ENCODE data around the gene ERN2.

Gene ERN2

DNA sequence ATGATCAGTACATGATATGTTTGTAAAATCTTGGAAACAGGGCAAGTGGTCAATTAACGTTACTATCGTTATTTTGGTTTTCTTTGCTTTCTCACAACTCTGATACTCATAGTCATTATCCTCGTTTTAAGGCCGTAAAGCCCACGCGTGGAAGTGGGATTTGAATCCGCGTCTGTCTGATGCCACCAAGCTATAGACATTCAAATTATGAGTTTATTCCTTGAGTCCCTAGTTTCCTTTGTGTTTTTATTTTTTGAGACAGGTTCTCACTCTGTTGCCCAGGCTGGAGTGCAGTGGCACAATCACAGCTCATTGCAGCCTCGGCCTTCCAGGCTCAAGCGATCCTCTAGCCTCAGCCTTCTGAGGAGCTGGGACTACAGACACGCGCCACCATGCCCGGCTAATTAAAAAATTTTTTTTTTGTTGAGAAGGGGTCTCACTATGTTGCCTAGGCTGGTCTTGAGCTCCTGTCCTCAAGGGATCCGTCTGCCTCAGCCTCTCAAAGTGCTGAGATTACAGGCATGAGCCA, 70.7 kb downstream of the ERN2 start:
- WGBS (ENCODE audit: extremely low coverage, insufficient coverage, insufficient read length), result no CpG with 5 or more reads among the region's 14 CpGs
- no peak overlapping the region for H2BK120ac ChIP-seq (ENCODE audit: insufficient read depth, low read length, poor library complexity)
- H3K27ac ChIP-seq (ENCODE audit: low read depth, low read length), result no peak overlapping the region

DNA sequence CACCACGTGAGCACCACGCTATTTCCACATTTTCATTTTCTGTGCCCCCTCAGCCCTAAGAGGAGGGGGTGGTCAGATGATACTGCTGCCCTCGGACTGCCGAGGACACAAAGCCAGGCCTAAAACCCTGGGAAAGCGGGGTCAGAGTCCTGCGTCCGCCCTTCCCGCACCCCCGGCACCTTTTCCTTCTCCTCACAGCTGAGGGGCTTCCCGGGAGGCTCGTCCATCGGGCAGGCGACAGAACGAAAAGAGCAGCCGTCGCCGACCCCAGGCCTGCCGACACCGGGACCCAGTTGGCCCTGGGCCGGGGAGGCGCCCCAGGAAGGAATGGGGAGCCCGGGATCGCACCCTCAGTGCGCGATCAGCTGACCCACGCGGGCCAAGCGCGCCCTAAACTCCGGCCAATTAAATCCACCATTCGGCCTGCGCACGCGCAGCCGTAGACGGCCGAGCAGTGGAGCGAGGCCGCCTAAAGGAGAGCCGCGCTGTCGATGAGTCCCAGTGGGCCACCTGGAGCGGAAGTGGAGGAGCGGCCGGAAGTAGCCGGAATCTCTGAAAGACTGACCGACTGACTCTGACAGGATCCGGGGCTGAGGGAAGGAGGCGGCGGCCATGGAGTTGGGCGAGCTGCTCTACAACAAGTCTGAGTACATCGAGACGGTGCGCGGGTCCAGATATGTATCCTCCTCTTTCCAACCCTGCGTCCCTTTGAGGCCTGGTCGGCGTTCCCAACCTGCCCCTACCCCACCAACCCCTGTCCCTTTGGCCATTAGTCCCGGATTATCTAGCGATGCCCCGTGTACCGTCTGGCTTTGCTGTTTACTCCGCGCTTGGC, 71.9 kb downstream of the ERN2 start, which contains the start of the genes DCTN5 and PALB2:
Gene DCTN5, plus strand, starts transcription at position 536 of the 835 bp plus-strand sequence. Its CDS starts 77 bp downstream, at position 613.
Gene PALB2, minus strand, starts transcription at position 380 of the 835 bp plus-strand sequence. Its CDS starts 153 bp downstream, at position 227.
- DNase-seq, result peak; percentile 94 to 96
- Histone ChIP-seq H4K91ac (ENCODE audit: low read depth, low read length) (peak within 1 kb of the TSS; percentile 92), H2BK12ac (ENCODE audit: low read length) (no peak within 1 kb of the TSS), H3K36me3 (ENCODE audit: control insufficient read depth in 1 of 2, insufficient read depth in 2 of 2, low read length in 2 of 2) (peaks cover 13 to 19% of the 10 kb centered on the region in 2 experiments), H3K27ac (ENCODE audit: low read depth, low read length) (peak within 1 kb of the TSS; percentile 49), H3K79me2 (ENCODE audit: control insufficient read depth, insufficient read depth, low read length, poor library complexity) (peaks cover 10% of the 10 kb centered on the region), H3K9ac (ENCODE audit: low read length) (peak within 1 kb of the TSS; percentile 86), H3K4me2 (ENCODE audit: low read length) (peak within 1 kb of the TSS; percentile 75), H3K23ac (ENCODE audit: low read length) (no peak within 1 kb of the TSS), H4K8ac (ENCODE audit: low read depth, low read length) (peak within 1 kb of the TSS; percentile 98), H3K9me3 (ENCODE audit: insufficient read depth, low read depth, low read length) (no peaks in the 10 kb centered on the region), H2BK120ac (ENCODE audit: insufficient read depth, low read length, poor library complexity) (peak within 1 kb of the TSS; percentile 79), H4K12ac (ENCODE audit: low read depth, low read length) (peak within 1 kb of the TSS; percentile 91), H2BK5ac (ENCODE audit: low read depth, low read length, poor library complexity) (peak within 1 kb of the TSS; percentile 79), H3K79me1 (ENCODE audit: low read length) (peaks cover 8% of the 10 kb centered on the region), H3K18ac (ENCODE audit: low read length) (peak within 1 kb of the TSS; percentile 91), H3K4me1 (ENCODE audit: control insufficient read depth in 1 of 2, insufficient read depth in 2 of 2, low read length in 2 of 2) (peaks cover 7 to 13% of the 10 kb centered on the region in 2 experiments), H3K27me3 (ENCODE audit: insufficient read depth, low read length) (no peaks in the 10 kb centered on the region), H3K14ac (ENCODE audit: low read length) (peak within 1 kb of the TSS; percentile 98), H3K4me3 (ENCODE audit: low read depth, low read length) (peak within 1 kb of the TSS; percentile 92), H3K4ac (ENCODE audit: low read depth, low read length) (peak within 1 kb of the TSS; percentile 95), H2AK5ac (ENCODE audit: low read length) (peak within 1 kb of the TSS; percentile 69), H2AFZ (ENCODE audit: insufficient read depth, low read length, poor library complexity) (peak within 1 kb of the TSS; percentile 86)
- no CpG with 5 or more reads among the region's 64 CpGs for WGBS (ENCODE audit: extremely low coverage, insufficient coverage, insufficient read length)

More for the DNA sequence above, 70.7 kb downstream of the ERN2 start:
- no peak overlapping the region for H2BK12ac ChIP-seq (ENCODE audit: low read length)
- H3K23ac ChIP-seq (ENCODE audit: low read length), result no peak overlapping the region
- H3K79me1 ChIP-seq (ENCODE audit: low read length), result peaks cover 8% of the 10 kb centered on the region
- peak overlapping the region; percentile 90 for H3K4ac ChIP-seq (ENCODE audit: low read depth, low read length)
- peak overlapping the region; percentile 21 for H2AK5ac ChIP-seq (ENCODE audit: low read length)
- H3K36me3 ChIP-seq (ENCODE audit: control insufficient read depth in 1 of 2, insufficient read depth in 2 of 2, low read length in 2 of 2), result peaks cover 14 to 21% of the 10 kb centered on the region in 2 experiments
- peak overlapping the region; percentile 92 for H3K4me3 ChIP-seq (ENCODE audit: low read depth, low read length)
- peak overlapping the region; percentile 70 for H3K4me2 ChIP-seq (ENCODE audit: low read length)
- no peaks in the 10 kb centered on the region for H3K9me3 ChIP-seq (ENCODE audit: insufficient read depth, low read depth, low read length)
- H3K4me1 ChIP-seq (ENCODE audit: control insufficient read depth in 1 of 2, insufficient read depth in 2 of 2, low read length in 2 of 2), result peaks cover 7 to 13% of the 10 kb centered on the region in 2 experiments
- H2BK5ac ChIP-seq (ENCODE audit: low read depth, low read length, poor library complexity), result no peak overlapping the region
- H3K14ac ChIP-seq (ENCODE audit: low read length), result peak overlapping the region; percentile 8
- DNase-seq, result peak in 1 of 2 donors; percentile 3
- peak overlapping the region; percentile 40 for H3K18ac ChIP-seq (ENCODE audit: low read length)
- H2AFZ ChIP-seq (ENCODE audit: insufficient read depth, low read length, poor library complexity), result no peak overlapping the region
- peak overlapping the region; percentile 56 for H4K8ac ChIP-seq (ENCODE audit: low read depth, low read length)
- H3K79me2 ChIP-seq (ENCODE audit: control insufficient read depth, insufficient read depth, low read length, poor library complexity), result peaks cover 10% of the 10 kb centered on the region
- no peak overlapping the region for H3K9ac ChIP-seq (ENCODE audit: low read length)
- no peaks in the 10 kb centered on the region for H3K27me3 ChIP-seq (ENCODE audit: insufficient read depth, low read length)
- H4K91ac ChIP-seq (ENCODE audit: low read depth, low read length), result no peak overlapping the region
- peak overlapping the region; percentile 30 for H4K12ac ChIP-seq (ENCODE audit: low read depth, low read length)

DNA sequence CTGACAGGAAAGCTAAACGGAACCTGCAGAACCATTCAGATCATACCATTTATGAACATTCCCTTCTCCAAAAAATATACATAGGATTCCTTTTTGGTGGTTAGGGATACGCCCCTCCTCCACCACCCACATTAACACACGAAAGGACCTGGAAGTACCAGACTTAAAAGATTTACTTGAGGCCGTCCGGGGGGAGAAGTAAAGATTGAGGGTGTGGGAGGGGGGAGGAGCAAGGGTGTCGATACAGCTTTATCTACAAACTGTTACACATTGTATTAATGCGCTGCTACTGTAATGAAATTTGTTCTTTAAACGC, 72.4 kb downstream of the ERN2 start:
- peak overlapping the region; percentile 88 for H4K91ac ChIP-seq (ENCODE audit: low read depth, low read length)
- peak in 1 of 2 donors; percentile 9 for DNase-seq
- peaks cover 15 to 19% of the 10 kb centered on the region in 2 experiments for H3K36me3 ChIP-seq (ENCODE audit: control insufficient read depth in 1 of 2, insufficient read depth in 2 of 2, low read length in 2 of 2)
- no peak overlapping the region for H2BK12ac ChIP-seq (ENCODE audit: low read length)
- no peak overlapping the region for H3K18ac ChIP-seq (ENCODE audit: low read length)
- H2AK5ac ChIP-seq (ENCODE audit: low read length), result no peak overlapping the region
- no peak overlapping the region for H3K23ac ChIP-seq (ENCODE audit: low read length)
- H3K79me2 ChIP-seq (ENCODE audit: control insufficient read depth, insufficient read depth, low read length, poor library complexity), result peaks cover 10% of the 10 kb centered on the region
- H3K27ac ChIP-seq (ENCODE audit: low read depth, low read length), result no peak overlapping the region
- H4K8ac ChIP-seq (ENCODE audit: low read depth, low read length), result peak overlapping the region; percentile 98
- H2BK120ac ChIP-seq (ENCODE audit: insufficient read depth, low read length, poor library complexity), result no peak overlapping the region
- H3K9ac ChIP-seq (ENCODE audit: low read length), result peak overlapping the region; percentile 86
- no CpG with 5 or more reads among the region's 8 CpGs for WGBS (ENCODE audit: extremely low coverage, insufficient coverage, insufficient read length)
- peak overlapping the region; percentile 93 for H3K14ac ChIP-seq (ENCODE audit: low read length)
- peak overlapping the region; percentile 82 for H3K4ac ChIP-seq (ENCODE audit: low read depth, low read length)
- no peaks in the 10 kb centered on the region for H3K27me3 ChIP-seq (ENCODE audit: insufficient read depth, low read length)
- peak overlapping the region; percentile 91 for H4K12ac ChIP-seq (ENCODE audit: low read depth, low read length)
- peaks cover 8% of the 10 kb centered on the region for H3K79me1 ChIP-seq (ENCODE audit: low read length)
- H3K4me2 ChIP-seq (ENCODE audit: low read length), result peak overlapping the region; percentile 75
- peaks cover 7 to 13% of the 10 kb centered on the region in 2 experiments for H3K4me1 ChIP-seq (ENCODE audit: control insufficient read depth in 1 of 2, insufficient read depth in 2 of 2, low read length in 2 of 2)
- H3K4me3 ChIP-seq (ENCODE audit: low read depth, low read length), result peak overlapping the region; percentile 90
- peak overlapping the region; percentile 75 for H2BK5ac ChIP-seq (ENCODE audit: low read depth, low read length, poor library complexity)
- no peaks in the 10 kb centered on the region for H3K9me3 ChIP-seq (ENCODE audit: insufficient read depth, low read depth, low read length)
- no peak overlapping the region for H2AFZ ChIP-seq (ENCODE audit: insufficient read depth, low read length, poor library complexity)
